HG02759 (cell line): ENCODE measurements around the gene ROR1.
"Not testable (repeated sequence)": the region's sequence is repeated elsewhere in the genome, so short reads cannot be mapped to it uniquely, and the experiment has no call there.

Source experiments
- ATAC-seq: cut with Tn5 transposase; IDR thresholded peaks from one replicate; pipeline ENCODE4 v1.9.1; 2021; ENCODE audit warnings: mild to moderate bottlenecking, moderate library complexity; ENCODE audit not compliant: unreplicated experiment

Gene ROR1

GRCh38 chr1:64084451-64084850 lies 310.6 kb downstream of the ROR1 start:
- ATAC-seq: no peak

DNA sequence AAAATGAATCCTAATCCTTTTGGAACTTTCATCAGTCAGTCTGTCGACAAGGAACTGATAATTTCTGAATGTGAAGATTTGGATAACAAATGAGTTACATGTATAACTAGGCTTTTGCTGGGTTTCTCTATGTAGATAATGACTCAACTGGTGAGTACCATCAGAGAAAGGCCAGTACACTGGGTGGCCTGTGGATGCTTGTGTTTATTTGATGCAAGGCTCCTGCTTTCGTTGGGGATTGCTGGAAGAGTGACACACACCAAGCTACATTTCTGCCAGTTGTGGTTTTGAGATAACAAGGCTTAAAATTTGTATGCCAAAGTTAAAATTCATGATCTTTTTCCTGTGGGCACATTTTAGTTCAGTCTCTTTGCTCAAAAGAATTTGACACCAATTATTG lies 314.0 kb downstream of the ROR1 start:
- ATAC-seq: no peak

GRCh38 chr1:64090436-64090835 lies 316.6 kb downstream of the ROR1 start:
- no peak for ATAC-seq

DNA sequence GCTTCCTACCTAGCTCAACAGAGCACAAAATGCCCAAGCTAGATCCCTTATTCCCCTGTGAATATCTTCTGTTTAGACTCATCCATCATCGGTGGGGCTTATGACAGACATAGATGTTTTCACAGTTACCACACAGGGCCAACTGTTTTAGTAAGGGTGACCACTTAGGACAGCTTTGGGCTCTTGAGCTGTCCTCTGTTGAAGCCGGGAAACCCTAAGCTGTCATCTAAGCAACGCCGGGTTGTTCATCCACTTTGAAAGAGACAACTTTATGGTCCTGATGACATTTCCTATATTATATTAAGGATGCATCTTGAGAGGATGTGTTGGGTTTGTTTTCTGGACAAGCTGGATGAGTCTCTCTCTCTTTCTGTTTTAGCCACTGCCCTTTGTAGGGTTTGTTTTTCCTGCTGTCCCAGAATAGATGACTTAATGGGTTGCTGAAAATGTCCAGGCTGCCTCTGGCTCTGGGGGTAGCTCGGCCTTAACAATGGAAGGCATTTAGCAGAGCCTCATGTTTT lies 319.1 kb downstream of the ROR1 start:
- ATAC-seq: no peak

DNA sequence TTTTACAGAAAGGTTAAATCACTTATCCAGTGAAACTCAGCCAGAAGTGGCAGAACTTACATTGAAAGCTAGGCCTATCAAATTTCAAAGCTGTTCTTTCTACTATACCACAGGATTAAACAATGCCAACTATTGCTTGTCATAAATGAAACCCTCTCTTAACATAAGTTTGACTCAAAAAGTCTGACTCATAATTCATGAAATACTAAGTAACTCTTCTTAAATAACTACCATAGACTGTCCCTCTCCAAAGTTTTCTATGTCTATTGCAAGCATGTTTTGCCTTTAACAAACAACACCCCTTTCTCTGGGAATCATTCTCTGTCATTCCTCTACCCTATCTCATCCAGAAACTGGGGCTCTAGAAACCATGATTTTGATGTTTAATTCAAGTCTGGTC lies 320.1 kb downstream of the ROR1 start:
- ATAC-seq: no peak

DNA sequence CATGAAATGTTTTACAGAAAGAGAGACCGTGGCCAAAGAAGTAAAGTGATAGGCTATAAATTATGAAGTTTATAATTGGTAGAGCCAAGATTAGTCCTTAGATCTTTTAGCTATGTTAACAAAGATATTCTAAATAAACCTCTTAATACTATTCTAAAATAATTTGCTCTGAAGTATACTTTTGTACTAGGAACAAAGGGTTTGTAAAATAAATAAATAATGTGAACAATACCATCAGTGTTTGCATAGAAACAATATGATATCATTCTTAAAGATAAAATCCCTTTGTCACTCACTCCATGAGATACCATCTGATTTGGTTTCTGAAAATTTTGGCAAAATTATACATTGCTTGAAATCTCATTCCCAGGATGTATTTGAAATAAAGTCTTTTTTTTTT lies 322.0 kb downstream of the ROR1 start:
- ATAC-seq: no peak

- ATAC-seq: no peak
These were observed 324.0 kb downstream of the ROR1 start for GRCh38 chr1:64097859-64098258.

DNA sequence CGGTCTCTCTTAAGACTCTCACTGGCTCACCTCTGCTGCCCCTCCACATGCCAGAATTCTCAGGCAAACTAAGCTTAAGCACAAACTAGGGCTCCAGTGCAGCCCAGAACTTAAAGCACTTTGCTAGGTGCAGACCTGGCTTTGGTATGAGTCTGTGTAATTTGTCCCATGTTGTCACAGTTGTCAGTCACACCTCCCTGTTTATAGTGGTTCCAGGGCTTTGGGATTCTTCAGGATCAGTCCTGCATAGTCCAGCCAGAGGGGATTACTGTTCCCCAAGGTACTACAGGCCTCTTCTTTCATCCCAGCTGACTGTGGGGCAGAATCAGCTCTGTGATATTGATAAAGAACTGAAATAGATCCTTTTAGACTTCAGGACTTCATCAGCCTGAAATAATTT lies 324.6 kb downstream of the ROR1 start:
- ATAC-seq: no peak

- no peak for ATAC-seq
These were observed 325.2 kb downstream of the ROR1 start for GRCh38 chr1:64098846-64099582.

DNA sequence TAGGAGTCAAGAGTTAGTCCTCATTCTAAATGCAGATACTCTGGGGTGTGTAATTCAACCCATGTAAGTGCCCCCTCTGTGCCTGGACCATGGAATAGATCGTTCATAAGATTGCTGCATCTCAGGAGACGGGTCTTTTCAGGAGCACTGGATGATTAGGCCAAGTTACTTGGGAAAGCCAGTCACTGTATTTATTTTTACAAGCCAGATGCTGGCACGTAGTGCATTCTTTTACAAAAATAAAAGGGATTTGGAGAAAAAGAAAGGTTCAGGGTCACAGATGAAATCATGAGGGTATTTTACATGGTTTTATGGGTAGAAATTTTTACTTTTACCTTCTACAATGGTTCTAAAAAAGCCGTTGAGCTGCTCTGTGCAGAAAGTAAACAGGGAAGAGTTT lies 327.0 kb downstream of the ROR1 start:
- no peak for ATAC-seq

DNA sequence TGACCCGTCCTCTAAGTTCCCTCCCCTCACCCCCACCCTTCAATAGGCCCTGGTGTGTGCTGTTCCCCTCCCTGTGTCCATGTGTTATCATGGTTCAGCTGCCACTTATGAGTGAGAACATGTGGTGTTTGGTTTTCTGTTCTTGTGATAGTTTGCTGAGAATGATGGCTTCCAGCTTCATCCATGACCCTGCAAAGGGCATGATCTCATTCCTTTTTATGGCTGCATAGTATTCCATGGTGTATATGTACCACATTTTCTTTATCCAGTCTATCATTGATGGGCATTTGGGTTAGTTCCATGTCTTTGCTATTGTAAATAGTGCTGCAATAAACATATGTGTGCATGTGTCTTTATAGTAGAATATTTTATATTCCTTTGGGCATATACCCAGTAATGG lies 330.8 kb downstream of the ROR1 start:
- ATAC-seq: not testable (repeated sequence)

DNA sequence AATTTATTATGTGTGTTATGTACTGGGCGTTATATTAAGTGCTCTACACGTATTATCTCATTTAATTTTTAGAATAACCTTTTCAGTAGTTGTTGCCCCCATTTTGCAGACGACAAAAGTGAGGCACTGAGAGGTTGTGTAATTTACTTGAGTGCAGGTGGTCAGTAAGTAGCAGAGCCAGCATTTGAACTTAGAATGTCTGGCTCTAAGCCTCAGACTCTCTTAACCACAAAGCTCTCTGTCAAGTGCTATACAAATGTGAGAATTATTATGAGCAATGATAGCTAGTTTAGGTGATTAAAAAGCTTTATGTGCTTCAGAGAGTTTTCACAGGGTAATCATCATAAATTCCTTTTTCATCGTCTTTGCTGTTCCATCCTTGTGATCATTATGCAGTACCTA lies 333.3 kb downstream of the ROR1 start:
- no peak for ATAC-seq

DNA sequence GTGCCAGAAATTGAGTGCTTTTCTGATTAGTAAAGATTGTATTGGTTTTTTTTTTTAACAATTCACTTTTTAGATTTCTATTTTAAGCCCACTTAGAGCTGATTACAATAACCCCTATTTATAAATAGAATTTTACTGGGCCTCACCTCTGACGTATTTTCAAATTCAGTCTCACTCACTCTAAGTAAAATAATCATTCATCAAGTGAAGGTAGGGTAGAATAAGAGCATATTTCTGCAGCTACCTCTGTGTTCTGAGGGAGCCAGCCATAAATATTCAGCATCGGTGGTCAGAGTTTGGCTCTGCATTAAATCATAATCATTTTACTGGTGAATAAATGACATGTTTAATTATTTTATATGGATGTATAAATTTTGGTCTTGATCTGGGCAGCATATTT lies 333.8 kb downstream of the ROR1 start:
- no peak for ATAC-seq

- ATAC-seq: no peak
These were observed 337.3 kb downstream of the ROR1 start for GRCh38 chr1:64110924-64111777.

DNA sequence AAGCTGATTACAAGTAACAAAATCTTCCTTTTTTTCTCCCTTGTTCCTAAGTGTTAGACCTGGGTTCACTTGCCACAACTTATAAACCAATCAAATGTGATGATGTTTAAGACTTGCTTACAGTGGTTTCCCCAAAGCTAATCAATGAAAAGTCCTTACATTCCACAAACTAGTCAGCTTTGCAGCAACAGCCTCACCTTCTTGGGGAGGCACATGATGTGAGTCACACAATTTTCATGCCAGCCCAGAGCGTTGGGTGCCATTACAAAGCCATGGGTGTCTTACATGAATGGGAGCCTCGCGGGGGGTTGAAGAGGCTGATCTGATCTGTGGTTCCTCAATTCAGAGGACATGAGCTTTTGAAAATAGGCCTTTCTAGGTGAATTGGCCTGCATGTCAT lies 338.0 kb downstream of the ROR1 start:
- ATAC-seq: no peak

GRCh38 chr1:64112281-64112680 lies 338.5 kb downstream of the ROR1 start:
- no peak for ATAC-seq

DNA sequence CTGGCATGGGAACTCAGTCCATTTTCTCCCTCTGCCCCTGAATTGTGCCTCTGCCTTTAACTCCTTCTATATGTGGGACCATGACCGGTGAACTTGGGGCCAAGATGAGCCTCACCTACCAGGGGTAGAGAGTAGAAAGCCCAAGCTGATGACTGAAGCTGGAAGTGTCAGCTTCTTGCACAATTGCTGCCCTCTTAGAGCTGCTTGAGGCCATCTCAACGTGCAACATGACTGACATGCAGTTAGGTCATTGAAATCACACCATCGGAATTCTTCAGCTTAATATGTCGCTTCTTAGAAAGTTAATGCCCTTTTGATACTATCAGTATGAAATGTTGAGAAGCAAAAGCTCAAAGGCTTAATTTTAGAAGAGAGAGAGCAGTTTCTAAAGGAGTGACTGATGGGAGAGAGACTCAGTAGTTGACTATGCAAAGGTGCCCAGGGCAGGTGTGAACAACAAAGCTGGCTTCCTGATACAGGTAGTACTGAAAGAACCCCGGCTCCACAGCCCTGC lies 340.3 kb downstream of the ROR1 start:
- no peak for ATAC-seq

- no peak for ATAC-seq
These were observed 342.7 kb downstream of the ROR1 start for GRCh38 chr1:64116537-64116936.

GRCh38 chr1:64117492-64117891 lies 343.7 kb downstream of the ROR1 start:
- no peak for ATAC-seq

- ATAC-seq: no peak
These were observed 348.1 kb downstream of the ROR1 start for GRCh38 chr1:64121766-64122385.

DNA sequence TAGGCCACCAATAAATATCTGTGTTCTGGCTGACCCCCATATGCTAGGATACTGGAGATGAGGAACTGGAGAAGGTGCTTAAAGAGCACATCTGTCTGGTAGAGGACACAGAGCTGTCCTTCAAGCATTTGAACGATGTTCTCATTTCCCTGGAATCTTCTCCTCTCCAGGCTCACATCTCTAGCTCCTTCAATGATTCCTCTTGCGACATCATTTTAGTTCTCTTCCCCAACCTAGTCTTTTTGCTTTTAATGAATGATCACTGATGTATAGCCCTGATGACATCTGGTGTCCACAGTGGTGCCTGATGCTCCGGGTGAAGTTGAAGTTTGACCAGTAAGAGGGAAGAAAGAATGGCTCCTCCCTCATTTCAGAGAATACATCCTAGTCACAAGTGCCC lies 348.8 kb downstream of the ROR1 start:
- ATAC-seq: no peak
